ENCODE measurements around the gene LRRC25.
A peak's percentile ranks its signal among the peaks of the same experiment; 100 is the strongest.

The LRRC25 gene

DNA sequence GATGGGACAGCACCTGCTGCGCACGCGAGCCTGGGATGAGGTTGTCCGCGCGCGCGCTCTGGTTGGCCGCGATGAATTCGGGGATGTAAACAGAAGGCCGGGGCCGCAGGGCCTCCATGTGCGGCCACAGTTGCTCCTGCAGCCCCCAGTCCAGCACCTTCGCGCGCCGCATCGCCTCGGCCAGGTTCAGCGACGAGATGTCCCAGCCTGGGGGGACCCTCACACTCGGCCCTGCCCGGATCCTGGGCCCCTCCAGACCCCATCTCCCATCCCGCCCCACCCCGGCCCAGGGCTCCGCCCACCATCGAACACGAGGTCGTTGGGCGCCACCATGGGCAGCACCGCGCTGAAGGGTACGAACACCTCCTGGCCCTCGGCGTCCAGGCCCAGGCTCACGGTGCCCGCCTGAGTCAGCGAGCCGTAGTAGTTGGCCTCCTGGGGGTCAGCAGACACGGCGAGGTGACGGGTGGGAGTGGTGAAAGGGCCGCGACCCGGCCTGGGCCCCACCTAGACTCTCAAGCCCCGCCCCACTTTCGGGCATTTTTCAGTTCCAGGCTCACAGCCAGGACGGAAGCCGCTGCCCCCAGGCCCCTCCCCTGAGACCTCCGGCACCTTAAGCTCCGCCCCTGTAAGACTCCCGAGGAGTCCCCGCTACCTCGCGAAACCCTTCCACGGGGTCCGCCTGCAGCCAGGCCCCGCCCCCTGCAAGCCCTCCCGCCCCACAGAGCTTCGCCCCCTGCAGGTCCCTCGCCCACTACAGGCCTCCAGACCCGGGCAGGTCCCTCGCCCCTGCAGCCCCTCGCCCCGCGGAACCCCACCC lies 39.5 kb upstream of the LRRC25 start:
- peaks cover 0 to 54% (median 46%) of the 10 kb centered on the region in 4 donors for H3K4me1 ChIP-seq
- H3K9me3 ChIP-seq = no peaks in the 10 kb centered on the region
- H3K27me3 ChIP-seq = peaks cover 0 to 9% of the 10 kb centered on the region in 2 donors
- TF ChIP-seq, protein P1, sequence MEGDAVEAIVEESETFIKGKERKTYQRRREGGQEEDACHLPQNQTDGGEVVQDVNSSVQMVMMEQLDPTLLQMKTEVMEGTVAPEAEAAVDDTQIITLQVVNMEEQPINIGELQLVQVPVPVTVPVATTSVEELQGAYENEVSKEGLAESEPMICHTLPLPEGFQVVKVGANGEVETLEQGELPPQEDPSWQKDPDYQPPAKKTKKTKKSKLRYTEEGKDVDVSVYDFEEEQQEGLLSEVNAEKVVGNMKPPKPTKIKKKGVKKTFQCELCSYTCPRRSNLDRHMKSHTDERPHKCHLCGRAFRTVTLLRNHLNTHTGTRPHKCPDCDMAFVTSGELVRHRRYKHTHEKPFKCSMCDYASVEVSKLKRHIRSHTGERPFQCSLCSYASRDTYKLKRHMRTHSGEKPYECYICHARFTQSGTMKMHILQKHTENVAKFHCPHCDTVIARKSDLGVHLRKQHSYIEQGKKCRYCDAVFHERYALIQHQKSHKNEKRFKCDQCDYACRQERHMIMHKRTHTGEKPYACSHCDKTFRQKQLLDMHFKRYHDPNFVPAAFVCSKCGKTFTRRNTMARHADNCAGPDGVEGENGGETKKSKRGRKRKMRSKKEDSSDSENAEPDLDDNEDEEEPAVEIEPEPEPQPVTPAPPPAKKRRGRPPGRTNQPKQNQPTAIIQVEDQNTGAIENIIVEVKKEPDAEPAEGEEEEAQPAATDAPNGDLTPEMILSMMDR (IDR thresholded peaks at IDR 0.05) = no peak
- peaks cover 5 to 29% (median 15%) of the 10 kb centered on the region in 3 donors for H3K36me3 ChIP-seq
- peak overlapping the region; percentile 58 to 65 for H3K4me3 ChIP-seq
- H3K27ac ChIP-seq = peak overlapping the region; percentile 66 to 76
- peak; percentile 57 to 90 for DNase-seq
- intact Hi-C loops (cut with DNase I; ENCODE audit: low total_unique reads) = no loop called here

DNA sequence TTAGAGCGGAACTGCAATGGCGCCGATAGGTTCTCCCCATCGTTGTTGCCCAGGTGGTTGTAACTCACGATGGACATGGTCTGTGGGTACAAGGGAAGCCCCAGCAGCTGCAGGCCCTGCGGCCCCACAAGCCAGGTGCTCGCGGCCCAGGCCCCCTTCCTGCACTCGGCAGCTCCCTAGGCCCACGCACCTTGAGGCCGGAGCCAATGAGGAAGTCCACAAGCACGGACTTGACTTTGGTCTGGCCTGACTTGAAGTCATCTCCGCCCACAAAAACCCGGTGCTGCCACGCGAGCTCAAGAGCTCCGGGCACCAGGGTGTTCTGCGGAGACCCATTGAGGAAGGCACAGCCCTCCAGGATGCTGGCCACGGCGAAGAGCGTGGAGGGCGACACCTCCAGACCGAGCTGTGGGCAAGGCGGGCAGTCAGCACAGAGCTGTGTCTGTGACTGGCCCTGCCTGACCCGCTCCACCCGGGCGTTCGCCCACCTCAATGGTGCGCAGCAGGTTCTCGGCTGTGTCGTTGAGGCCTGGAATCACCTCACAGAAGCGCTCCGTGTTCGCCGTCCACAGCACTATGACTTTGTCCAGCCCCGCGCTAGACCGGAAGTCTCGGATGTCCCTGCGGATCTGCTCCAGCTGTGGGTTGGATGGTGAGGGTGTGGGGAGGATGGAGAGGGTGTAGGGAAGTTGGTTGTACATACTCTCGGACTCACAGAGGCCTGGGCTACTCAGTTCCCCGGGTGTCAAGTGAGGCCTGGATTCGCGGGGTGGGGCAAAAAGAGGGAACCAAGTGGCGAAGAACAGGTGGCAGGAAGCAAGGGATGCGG lies 38.6 kb upstream of the LRRC25 start:
- Histone ChIP-seq H3K4me3 (peak overlapping the region in 1 of 2 donors; percentile 58), H3K27ac (peak overlapping the region in 1 of 2 donors; percentile 76), H3K27me3 (peaks cover 0 to 10% of the 10 kb centered on the region in 2 donors), H3K36me3 (peaks cover 5 to 23% (median 15%) of the 10 kb centered on the region in 3 donors), H3K9me3 (no peaks in the 10 kb centered on the region), H3K4me1 (peaks cover 0 to 54% (median 46%) of the 10 kb centered on the region in 4 donors)
- intact Hi-C loops (cut with DNase I; ENCODE audit: low total_unique reads) = no loop called here
- TF ChIP-seq, protein P1 (IDR thresholded peaks at IDR 0.05) = no peak
- DNase-seq = no peak

DNA sequence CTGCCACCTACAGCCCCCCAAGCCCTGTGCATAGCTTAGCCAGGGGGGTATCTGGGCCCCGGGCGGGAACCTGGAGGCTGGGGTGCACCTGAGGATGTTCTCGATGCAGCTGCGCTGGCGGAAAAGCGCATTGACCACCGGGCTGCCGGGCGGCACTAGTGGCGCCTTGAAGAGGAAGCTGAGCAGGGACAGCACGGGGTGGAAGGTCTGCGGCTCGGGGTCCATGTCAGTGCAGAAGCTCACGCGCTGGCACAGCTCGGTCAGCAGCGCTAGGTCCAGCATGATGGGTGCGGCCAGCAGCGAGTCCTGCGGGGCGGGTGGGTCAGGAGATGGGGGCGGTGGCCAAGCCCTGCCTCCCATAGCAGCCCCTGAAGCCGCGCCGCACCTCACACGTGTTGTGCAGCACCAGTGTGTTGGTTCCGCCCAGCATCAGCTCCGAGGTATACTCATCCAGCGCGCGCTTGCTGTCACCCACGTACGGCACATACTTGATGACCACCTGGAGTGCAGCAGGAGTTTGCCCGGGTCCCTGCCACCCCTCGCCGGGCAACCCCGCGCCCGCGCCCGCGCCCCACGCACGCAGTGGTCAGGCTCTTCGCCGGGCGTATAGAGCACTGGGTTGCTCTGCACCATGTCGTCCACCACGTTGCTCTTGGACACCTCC lies 37.9 kb upstream of the LRRC25 start:
- H3K4me3 ChIP-seq = no peak overlapping the region
- no peaks in the 10 kb centered on the region for H3K9me3 ChIP-seq
- H3K27ac ChIP-seq = no peak overlapping the region
- DNase-seq = no peak
- TF ChIP-seq, protein P1 (IDR thresholded peaks at IDR 0.05) = no peak
- peaks cover 5 to 16% (median 15%) of the 10 kb centered on the region in 3 donors for H3K36me3 ChIP-seq
- intact Hi-C loops (cut with DNase I; ENCODE audit: low total_unique reads) = no loop called here
- H3K27me3 ChIP-seq = peaks cover 0 to 13% of the 10 kb centered on the region in 2 donors
- peaks cover 0 to 54% (median 46%) of the 10 kb centered on the region in 4 donors for H3K4me1 ChIP-seq

DNA sequence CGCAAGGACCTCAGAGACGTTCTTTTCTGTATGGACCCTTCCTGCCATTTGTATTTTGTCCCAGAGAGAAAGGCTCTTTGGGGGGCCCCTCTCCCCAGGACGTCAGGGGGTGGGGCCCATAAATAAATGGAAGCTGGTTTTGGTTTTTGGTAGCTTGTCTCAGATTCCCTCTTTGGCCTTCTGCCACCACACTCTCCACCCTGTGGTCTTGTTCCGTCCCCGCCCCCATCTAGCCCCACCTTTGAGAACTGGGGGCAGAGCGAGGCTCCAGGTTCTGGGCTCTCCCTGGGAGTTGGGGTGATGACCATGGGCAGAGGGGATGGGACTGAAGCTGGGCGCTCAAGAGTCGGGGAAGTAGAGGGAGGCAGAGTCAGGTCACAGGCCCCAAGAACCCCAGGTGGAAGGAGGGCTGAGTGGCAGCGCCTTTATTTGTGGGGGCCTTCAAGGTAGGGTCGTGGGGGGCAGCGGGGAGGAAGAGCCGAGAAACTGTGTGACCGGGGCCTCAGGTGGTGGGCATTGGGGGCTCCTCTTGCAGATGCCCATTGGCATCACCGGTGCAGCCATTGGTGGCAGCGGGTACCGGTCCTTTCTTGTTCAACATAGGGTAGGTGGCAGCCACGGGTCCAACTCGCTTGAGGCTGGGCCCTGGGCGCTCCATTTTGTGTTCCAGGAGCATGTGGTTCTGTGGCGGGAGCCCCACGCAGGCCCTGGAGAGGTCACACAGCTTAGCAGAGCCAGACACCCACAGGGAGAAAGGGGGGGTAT lies 37.2 kb upstream of the LRRC25 start:
- H3K9me3 ChIP-seq = no peaks in the 10 kb centered on the region
- peaks cover 5 to 16% (median 15%) of the 10 kb centered on the region in 3 donors for H3K36me3 ChIP-seq
- peak overlapping the region; percentile 62 to 64 for H3K27ac ChIP-seq
- TF ChIP-seq, protein P1 (IDR thresholded peaks at IDR 0.05) = no peak
- H3K4me1 ChIP-seq = peaks cover 0 to 54% (median 47%) of the 10 kb centered on the region in 4 donors
- peak overlapping the region; percentile 50 to 57 for H3K4me3 ChIP-seq
- intact Hi-C loops (cut with DNase I; ENCODE audit: low total_unique reads) = no loop called here
- H3K27me3 ChIP-seq = peaks cover 0 to 13% of the 10 kb centered on the region in 2 donors
- DNase-seq = no peak
